Limb (tissue), 2 donors: ENCODE data around the gene SLC2A4RG.
"Not testable (repeated sequence)": the region's sequence is repeated elsewhere in the genome, so short reads cannot be mapped to it uniquely, and the experiment has no call there.

Experiments
- DNase-seq, 2 donors: peaks; one replicate each; pipeline ENCODE4 v3.0.0-alpha.2; 2016; ENCODE audit errors: extremely low spot score in 2 of 2

The SLC2A4RG gene

DNA sequence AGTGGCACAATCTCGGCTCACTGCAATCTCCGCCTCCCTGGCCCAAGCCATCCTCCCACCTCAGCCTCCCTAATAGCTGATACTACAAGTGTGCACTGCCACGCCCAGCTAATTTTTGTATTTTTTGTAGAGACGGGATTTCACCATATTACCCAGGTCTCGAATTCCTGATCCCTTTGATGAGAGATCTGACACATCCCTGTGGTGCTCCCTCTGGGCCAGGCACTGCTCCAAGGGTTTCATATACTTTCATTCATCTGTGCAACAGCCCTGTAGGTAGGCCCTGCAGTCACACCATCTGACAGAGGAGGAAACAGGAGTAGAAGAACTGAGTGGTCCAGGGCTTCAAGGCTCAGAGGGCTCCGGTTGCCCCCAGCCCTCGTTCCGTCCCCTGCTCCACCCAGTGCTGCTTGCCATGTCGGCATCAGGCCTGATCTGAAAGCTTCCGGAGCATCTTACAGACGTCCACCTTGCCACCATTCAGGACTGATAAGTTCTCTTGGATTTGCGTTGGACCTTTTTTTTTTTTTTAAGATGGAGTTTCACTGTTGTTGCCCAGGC lies 28.4 kb upstream of the SLC2A4RG start:
- DNase-seq, result no peak

DNA sequence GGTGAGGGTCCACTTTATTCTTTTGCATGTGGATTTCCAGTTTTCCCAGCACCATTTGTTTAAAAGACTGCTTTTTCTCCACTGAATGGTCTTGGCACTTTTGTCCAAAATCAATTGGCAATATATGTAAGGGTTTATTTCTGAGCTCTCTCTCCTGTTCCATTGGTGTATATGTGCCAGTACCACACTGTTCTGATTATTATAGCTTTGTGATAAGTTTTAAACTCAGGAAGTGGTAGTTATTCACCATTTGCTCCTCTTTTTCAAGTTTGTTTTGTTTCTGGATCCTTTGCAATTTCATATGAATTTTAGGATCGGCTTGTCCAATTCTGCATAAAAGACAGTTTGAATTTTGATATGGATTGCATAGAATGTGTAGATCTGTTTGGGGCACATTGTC lies 27.4 kb upstream of the SLC2A4RG start:
- no peak for DNase-seq

DNA sequence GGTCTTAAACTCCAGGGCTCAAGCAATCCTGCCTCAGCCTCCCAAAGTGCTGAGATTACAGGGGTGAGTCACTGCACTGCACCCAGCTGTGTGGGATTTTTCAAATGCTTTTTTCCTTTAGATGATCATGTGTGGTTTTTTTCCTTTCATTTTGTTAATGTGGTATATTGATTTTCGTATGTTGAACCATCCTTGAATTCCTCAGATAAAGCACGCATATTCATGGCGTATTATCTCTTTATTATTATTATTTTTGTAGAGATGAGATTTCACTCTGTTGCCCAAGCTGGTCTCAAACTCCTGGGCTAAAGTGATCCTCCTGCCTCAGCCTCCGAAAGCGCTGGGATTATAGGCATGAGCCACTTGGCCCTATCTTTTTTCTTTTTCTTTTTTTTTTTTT lies 24.7 kb upstream of the SLC2A4RG start:
- DNase-seq, result no peak

DNA sequence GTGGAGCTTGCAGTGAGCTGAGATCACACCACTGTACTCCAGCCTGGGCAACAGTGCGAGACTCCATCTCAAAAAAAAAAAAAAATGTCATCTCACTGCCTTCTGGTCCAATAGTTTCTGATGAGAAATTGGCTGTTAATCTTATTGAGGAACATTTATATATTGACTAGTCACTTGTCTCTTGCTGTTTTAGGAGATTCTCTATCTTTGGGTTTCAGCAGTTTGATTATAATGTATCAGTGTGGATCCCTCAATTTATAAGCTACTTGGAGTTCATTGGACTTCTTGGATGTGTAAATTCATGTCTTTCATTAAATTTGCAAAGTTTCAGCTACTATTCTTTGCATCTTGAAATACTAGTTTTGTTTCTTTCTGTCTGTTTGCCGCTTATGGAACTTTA lies 20.6 kb upstream of the SLC2A4RG start:
- DNase-seq, result no peak

DNA sequence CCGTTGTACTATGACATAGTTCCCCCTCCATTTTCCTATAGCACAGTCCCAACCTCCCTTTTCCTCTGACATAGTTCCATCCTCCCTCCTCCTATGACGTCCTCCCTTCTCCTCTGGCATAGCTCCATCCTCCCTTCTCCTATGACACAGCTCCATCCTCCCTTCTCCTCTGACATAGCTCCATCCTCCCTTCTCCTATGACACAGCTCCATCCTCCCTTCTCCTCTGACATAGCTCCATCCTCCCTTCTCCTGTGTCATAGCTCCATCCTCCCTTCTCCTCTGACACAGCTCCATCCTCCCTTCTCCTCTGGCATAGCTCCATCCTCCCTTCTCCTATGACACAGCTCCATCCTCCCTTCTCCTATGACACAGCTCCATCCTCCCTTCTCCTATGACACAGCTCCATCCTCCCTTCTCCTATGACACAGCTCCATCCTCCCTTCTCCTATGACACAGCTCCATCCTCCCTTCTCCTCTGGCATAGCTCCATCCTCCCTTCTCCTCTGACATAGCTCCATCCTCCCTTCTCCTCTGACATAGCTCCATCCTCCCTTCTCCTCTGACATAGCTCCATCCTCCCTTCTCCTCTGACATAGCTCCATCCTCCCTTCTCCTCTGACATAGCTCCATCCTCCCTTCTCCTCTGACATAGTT lies 16.5 kb upstream of the SLC2A4RG start:
- not testable (repeated sequence) for DNase-seq

DNA sequence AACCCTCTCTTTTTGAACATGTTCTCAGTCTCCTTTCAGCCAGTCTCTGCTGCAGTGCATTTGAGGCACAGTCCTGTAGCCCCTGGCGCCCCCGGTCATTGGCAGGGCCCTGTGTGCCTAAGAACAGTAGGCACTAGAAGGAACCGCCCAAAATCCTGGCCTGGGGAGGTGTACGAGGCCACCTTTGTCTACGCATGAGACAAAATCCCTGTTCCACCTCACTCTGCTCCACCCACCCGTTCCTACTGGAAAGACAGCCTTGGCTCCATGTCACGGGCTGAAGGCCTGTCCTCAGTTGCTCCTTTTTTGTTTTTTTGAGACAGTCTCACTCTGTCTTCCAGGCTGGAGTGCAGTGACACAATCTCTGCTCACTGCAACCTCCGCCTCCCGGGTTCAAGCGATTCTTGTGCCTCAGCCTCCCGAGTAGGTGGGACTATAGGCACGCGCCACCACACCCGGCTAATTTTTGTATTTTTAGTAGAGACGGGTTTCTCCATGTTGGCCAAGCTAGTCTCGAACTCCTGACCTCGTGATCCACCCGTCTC lies 9.3 kb upstream of the SLC2A4RG start:
- not testable (repeated sequence) for DNase-seq

DNA sequence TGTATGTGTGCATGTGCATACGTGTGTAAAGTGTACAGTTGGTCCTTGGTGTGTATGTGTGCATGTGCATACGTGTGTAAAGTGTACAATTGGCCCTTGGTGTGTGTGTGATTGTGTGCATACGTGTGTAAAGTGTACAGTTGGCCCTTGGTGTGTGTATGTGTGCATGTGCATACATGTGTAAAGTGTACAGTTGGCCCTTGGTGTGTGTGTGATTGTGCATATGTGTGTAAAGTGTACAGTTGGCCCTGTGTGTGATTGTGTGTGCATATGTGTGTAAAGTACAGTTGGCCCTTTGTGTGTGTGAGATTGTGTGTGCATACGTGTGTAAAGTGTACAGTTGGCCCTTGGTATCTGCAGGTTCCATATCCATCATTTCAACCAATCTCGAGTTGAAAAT lies 8.2 kb upstream of the SLC2A4RG start:
- DNase-seq, result no peak

DNA sequence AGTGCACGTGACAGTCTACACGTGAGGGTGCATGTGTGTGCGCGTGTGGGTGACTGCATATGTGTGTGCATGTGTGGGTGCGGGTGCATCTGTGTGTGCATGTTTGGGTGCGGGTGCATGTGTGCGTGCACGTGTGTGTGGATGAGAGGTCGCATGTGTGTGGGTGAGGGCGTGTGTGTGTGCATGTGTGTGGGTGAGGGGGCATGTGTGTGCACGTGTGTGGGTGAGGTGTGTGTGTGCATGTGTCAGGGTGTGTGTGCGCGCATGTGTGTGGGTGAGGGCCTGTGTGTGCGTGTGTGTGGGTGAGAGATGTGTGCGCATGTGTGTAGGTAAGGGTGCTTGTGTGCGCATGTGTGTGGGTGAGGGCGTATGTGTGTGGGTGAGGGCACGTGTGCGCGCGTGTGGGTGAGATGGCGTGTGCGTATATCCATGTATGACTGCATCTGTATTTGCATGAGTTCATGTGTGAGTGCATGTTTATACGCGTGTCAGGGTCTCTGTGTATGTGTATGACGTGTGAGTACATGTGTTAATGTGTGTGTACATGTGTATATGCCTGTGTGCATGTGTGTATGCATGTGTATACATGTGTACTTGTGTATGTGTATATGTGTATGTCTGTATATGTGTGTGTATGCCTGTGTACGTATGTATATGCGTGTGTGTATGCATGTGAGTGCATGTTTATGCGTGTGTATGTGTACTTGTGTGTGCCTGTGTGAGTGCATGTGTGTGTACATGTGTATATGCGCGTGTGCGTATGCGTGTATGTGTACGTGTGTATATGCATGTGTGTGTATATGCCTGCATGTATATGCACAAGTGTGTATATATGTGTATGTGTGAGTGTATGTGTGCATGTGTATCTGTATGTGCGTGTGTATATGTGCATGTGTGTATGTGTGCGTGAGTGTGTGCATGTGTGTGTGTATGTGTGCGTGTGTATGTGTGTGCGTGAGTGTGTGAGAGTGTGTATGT lies 7.2 kb upstream of the SLC2A4RG start:
- no peak for DNase-seq

DNA sequence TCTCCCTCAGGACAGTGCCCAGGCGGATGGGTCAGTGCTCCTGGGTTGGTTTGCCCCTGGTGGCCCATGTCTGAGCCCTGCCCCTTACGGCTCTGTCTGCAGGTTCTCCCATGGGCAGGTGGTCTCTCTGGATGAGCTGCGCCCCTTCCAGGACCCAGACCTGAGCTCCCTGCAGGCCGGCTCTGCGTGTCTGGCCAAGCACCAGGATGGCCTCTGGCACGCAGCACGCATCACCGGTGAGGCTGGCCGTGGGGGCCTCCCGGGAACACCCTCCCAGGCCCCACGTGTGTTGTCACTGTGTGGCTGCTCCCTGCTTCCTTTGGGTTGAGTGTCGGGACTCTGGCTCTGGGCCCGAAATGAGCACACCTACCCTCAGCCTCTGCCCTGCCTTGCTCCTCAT lies 6.5 kb upstream of the SLC2A4RG start:
- DNase-seq, result no peak

DNA sequence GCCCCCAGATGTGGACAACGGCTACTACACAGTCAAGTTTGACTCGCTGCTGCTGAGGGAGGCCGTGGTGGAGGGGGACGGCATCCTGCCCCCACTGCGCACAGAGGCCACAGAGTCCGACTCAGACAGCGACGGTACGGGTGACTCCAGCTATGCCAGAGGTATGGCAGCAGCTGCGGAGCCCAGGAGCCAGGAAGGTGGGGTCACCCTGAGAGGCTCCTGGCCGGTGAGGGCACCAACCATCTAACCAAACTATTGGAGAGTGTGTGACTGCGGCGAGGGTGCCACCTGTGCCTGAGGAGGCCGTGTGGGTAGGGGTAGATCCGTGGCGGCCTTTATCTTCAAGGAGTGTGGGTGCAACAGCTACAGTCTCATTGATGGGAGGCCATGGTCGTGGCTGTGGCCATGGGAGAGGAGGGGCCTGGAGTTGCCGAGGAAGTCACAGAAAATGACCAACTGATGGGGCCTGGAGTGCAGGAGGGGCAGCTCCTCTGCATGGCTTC lies 5.9 kb upstream of the SLC2A4RG start:
- DNase-seq, result no peak

DNA sequence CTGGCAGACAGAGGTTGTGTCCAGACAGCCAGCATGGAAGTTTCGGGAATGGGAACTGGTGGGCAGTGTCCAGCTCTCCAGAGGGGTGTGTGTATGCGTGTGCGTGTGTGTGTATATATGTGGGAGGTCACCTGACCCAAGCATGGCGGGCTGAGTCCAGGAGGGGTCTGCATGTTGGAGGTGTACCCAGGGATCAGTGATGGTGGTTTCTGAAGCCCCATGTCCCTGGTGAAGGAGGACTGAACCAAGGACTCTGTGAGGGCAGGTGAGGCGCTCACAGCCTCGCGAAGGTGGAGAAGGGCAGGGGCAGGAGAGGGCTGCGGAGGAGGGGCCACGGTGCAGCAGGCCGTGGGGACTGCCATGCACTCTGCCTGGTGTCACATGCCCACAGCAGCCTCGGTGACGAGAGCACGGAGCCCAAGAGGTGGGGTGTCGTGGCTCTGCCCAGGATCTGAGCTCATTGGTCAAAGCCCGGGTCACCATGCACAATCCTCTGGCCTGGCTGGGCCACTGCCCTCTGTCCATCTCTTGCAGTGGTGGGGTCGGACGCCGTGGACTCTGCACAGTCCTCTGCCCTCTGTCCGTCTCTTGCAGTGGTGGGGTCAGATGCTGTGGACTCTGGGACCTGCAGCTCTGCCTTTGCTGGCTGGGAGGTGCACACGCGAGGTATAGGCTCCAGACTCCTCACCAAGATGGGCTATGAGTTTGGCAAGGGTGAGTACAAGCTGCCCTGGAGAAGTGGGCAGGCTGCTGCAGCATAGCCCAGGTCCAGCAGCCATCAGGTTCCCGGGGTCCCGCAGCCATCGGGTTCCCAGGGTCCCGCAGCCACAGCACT lies 5.2 kb upstream of the SLC2A4RG start:
- no peak for DNase-seq

DNA sequence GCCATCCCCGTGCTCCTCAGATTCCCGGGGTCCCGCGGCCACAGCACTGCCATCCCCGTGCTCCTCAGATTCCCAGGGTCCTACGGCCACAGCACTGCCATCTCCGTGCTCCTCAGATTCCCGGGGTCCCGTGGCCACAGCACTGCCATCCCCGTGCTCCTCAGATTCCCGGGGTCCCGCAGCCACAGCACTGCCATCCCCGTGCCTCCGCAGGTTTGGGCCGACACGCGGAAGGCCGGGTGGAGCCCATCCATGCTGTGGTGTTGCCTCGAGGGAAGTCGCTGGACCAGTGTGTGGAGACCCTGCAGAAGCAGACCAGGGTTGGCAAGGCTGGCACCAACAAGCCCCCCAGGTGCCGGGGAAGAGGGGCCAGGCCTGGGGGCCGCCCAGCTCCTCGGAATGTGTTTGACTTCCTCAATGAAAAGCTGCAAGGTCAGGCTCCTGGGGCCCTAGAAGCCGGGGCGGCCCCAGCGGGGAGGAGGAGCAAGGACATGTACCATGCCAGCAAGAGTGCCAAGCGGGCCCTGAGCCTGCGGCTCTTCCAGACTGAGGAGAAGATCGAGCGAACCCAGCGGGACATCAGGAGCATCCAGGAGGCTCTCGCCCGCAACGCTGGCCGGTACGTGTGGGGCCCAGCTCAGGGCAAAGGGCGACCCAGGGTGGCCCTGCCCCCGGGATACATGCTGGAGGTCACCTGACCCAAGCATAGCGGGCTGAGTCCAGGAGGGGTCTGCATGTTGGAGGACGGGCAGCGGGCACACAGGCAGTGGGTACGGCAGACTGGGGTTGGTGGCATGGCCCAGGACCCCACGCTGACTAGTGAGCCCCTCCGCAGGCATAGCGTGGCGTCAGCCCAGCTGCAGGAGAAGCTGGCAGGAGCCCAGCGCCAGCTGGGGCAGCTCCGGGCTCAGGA lies 4.4 kb upstream of the SLC2A4RG start:
- no peak for DNase-seq

DNA sequence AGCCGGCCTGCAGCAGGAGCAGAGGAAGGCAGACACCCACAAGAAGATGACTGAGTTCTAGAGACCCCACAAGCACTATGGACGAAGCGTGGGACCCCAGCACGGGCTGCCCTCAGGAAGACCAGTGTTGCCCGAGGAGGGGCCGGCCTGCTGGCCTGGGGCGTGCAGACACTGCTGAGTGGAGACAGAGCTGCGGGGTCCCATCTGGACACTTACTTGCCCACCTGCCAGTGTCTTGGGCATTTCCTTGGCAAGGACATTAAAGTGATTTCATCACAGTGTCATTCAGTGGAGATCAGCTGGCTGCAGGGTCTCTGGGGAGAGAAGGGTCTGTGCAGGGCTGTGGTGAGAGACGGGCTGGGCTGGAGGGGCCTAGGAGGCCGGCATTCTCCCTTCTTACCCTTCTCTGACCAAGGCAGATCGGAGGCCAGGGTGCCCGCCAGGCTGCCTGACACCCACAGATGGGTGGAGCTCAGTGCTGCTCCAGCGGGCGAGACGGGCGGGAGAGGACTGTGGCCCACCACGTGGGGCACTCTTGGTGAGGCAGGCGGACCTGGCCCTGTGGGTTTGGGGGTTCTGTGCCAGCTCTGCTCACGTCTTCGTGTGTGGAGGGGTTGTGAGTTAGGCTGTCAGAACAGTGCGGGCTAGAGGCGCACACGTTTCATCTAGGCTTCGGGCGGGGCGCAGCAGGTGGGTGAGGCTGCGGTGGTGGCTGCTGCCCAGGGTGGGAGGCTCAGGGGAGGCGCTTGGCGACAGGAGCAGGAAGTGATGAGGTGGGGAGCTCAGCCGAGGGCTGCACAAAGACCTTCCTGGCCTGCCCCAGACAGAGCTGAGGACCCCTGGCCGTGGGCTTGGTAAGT lies 3.5 kb upstream of the SLC2A4RG start, which contains the start of gene LIME1:
Gene LIME1 (plus strand): TSS at position 806 of the 860 bp plus-strand sequence. CDS start 886 bp downstream, outside the sequence.
- DNase-seq, result no peak

DNA sequence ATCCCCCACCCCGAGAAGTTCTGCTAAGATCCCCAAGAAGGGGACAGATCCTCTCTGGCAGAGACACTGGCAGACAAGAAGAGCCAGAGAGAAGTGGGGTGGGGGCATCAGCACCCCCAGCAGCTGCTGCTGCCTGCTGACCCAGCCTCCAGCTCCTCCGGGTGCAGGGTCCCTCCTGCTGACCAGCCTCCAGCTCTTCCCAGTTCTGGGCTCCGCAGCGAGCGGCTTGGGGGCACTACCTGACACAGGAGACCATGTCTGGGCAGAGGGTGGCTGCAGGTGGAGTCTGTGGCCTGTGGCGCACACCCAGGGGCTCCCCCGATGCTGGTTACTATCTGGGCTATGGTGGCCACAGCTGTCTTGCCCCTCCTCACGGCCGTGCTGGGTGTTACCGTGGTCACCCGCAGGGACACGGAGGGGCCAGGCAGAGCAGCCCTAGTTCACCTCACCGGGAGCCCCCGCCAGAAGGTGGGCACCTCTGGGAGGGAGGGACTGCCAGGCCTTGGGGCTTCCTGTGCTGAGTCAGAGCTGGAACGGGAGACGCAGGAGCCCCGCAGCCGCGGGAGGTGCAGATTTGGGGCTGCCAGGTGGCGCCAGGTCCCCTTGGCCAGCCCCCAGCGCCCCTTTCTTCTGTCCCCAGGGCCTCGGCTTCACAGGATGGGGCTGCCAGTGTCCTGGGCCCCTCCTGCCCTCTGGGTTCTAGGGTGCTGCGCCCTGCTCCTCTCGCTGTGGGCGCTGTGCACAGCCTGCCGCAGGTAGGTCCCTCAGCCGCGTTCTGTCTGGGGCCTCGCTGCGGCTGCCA lies 2.5 kb upstream of the SLC2A4RG start:
- DNase-seq, result no peak

DNA sequence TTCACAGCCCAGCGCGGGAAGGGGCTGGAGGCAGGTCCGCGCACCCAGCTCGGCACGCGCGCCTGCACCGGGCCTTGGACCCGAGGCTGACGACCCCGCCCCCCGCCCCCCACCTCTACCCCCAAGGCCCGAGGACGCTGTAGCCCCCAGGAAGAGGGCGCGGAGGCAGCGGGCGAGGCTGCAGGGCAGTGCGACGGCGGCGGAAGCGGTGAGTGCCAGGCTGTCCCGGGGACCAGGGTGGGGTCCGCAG lies 2.0 kb upstream of the SLC2A4RG start:
- no peak for DNase-seq

DNA sequence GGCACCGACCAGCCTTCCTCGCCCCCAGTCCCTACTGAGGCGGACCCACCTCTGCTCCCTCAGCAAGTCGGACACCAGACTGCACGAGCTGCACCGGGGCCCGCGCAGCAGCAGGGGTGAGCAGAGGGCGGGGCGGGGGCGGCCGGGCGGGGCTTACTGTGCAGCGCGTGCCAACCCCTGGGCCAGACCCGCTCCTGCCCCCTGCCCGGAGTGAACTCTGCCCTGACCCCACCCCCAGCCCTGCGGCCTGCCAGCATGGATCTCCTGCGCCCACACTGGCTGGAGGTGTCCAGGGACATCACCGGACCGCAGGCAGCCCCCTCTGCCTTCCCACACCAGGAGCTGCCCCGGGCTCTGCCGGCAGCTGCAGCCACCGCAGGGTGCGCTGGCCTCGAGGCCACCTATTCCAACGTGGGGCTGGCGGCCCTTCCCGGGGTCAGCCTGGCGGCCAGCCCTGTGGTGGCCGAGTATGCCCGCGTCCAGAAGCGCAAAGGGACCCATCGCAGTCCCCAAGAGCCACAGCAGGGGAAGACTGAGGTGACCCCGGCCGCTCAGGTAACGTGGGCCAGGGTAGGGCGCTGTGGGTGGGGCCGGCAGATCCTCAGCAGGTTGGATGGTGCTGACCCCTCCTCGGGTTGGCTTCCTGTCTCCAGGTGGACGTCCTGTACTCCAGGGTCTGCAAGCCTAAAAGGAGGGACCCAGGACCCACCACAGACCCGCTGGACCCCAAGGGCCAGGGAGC lies 1.5 kb upstream of the SLC2A4RG start:
- DNase-seq, result no peak

DNA sequence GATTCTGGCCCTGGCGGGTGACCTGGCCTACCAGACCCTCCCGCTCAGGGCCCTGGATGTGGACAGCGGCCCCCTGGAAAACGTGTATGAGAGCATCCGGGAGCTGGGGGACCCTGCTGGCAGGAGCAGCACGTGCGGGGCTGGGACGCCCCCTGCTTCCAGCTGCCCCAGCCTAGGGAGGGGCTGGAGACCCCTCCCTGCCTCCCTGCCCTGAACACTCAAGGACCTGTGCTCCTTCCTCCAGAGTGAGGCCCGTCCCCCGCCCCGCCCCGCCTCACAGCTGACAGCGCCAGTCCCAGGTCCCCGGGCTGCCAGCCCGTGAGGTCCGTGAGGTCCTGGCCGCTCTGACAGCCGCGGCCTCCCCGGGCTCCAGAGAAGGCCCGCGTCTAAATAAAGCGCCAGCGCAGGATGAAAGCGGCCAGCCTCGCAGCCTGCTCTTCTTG lies 868 bp upstream of the SLC2A4RG start:
- DNase-seq, result peak; percentile 31 to 70
